IPS-NIHi7 (cell line): ENCODE measurements around the gene TMC1.
"Not testable (repeated sequence)": the region's sequence is repeated elsewhere in the genome, so short reads cannot be mapped to it uniquely, and the experiment has no call there.

Experiments used
- DNase-seq: peaks from one replicate; pipeline ENCODE4 v3.0.0; 2012; ENCODE audit warnings: mixed read lengths; ENCODE audit errors: extremely low spot score

The TMC1 gene

DNA sequence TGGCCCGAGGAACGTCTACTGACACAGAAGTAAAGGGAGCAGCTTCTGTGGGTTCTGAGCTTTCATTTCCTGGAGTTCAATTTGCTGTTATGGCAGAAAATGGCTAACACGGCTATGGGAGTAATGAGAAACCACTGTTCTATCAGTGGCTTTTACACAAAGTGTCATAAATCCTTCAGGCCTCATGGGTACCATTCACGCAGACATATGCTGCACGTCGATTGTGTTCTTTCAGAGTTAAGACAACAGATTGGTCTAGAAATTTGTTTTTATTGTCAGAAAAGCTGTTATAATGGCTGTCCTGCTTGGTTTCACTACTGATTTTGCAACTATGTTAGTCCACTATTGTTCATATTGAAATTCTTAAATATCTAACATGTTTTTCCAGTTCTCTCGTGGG, 296.0 kb downstream of the TMC1 start:
- no peak for DNase-seq

DNA sequence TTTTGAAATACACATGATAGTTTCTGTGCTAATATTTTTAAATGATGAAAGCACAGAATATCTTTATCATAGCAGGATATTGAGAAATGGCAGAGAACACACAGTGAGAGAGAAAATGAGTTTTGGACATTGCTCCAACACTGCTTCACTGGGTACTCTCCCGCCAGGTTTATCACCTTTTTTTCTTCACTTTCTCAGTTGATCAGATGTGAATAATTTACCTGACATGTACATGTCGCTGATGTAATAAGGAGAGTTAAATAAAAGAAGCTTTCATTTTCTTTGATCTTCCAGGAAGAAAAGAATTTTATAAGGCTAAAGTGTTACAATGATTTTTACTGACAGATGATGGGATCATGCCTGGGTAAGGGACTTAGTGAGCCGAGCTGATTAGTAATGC, 297.0 kb downstream of the TMC1 start:
- DNase-seq, result no peak

DNA sequence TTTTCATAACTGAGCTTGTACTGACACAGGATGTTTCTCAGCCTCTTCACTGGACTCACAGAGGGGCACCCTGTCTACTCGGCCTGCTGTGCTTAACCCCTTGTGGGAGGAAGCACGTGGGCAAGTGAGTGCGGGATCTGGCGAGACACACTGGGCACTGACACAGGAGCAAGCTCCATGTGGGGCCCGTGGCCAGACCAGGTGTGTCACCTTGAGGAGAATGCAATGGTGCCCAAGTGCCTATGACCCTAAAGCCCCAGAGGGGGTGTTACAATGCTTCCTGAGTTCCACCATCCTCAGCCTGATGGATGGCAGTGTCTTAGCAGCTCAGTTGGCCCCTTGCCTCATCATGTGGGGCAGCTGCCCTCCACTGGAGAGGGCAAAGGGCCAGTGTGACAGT, 302.6 kb downstream of the TMC1 start:
- DNase-seq, result no peak

DNA sequence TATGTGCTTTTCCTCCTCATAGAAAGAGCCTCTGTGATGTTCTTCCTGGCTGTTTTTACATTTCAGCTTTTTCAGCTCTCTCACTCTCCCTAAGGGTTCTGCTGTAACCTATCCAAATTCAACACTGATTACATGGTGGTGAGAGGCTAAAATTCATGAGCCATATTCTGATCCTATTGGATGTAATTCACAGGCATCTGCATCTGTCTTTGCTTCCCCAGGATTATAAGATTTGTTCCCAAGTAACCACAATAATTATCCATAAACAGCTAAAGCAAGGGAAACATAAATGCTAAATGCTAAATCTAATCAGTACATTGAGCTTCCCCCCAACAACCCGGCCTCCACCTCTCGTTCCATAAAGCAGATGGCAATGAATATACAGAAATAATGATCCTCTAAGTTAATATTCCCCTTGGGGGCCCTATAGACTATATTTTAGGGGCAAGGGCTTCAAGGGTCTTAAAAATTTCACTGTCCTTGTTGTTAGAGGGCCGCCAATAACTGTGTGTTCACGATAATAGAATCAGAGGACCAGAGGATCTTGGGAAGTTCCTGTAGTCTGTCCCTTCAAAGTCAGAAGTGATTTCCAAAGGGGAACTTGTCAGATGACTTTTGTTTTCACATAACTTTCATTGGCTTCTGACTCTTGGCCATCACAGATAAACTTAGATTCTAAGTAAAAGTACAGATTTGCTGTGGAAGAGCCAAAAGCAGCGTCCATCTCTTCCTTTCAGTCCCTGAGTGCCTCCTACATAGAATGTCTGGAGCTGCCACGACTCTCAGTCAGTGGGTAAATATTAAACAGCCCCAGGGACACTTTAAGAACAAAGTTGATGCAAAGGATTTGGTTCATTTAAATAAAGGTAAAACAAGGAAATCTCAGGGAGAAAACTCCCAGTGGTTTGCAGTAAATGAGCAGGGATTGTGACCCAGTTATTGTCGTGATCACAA, 305.9 kb downstream of the TMC1 start:
- DNase-seq, result no peak

DNA sequence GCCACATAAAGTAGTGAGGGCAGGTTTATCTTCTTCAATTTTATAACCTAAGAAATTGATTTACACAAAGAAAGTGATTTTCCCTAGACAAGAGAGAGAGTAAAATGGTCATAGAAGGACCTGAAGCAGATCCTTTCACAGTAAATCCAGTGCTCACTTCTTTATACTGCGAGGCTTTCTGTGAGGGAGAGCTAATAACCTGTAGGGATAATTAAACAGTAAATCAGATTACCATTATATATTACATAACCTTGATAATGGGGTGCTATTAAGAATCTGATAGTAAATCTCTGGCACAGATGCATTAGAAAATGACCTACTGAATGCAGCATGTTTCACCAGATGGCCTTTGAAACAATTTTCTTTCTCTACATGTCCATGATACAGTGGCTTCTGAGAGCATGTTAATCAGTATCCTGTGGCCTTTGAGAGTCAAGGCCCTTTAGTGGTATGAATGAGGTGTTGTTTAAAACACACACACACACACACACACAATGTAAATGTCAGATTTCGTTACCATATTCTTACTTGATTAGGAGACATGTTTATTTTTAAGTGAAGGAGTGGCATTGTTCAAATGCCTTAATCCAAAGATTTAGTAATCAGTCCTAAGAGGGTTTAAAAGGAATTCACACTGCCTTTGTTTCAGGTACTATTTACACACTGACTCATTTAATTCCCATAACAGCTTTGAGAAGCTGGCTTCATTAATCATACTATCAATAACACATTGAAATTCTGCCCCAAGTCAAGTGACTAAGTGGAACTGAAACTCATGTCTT, 306.7 kb downstream of the TMC1 start:
- DNase-seq, result no peak

DNA sequence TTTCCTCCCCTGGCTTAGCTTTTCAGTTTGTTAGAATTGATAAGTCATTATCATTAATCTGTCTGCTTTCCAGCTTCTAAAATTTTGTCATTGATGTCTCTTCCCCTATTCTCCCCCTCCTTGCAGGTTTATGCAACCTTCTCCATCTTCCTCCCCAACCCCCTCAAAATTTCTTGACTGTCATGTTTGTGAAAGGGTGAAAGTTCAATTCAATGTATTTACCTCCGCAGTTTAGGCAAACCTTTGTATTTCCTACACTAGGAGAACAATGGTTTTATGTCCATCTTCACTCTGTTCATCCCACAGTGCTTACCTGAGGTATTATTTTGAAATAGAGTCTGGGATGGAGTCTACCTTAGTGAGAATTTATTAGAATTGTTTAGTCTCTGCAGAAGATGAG, 313.6 kb downstream of the TMC1 start:
- no peak for DNase-seq

DNA sequence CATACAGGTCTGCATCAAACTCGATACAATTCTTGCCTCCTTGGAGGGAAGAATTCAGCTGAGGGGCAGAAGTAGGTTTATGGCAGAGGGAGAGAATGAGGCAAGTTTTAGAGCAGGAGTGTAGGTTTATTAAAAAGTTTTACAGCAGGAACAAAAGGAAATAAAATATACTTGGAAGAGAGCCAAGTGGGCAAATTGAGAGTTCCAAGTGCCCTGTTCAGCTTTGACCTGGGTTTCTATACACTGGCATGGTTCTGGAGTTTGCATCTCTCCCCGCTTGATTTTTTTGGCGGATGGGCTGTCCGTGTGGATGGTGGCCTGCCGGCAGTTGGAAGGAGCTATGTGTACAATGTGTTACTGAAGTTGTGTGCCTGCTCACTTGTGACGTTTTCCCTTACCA, 315.4 kb downstream of the TMC1 start:
- DNase-seq, result no peak

DNA sequence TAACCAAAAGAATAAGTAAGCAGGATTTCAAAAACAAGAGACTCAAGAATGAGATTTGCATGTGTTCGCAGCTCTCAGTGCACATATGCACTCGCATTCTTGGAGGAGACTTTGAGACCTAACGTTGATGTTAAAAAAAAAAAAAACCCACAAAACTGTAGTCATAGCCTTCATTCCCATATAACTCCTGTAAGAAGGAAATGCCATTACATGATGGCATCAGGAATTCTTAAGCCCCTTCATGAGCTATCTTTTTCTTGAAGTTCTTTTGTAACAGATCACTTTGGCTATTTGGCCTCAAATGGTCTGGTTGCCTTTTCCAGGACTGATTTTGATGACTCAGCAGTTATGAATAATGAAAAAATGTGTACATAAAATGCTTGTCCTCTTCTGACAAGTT, 317.7 kb downstream of the TMC1 start:
- no peak for DNase-seq

DNA sequence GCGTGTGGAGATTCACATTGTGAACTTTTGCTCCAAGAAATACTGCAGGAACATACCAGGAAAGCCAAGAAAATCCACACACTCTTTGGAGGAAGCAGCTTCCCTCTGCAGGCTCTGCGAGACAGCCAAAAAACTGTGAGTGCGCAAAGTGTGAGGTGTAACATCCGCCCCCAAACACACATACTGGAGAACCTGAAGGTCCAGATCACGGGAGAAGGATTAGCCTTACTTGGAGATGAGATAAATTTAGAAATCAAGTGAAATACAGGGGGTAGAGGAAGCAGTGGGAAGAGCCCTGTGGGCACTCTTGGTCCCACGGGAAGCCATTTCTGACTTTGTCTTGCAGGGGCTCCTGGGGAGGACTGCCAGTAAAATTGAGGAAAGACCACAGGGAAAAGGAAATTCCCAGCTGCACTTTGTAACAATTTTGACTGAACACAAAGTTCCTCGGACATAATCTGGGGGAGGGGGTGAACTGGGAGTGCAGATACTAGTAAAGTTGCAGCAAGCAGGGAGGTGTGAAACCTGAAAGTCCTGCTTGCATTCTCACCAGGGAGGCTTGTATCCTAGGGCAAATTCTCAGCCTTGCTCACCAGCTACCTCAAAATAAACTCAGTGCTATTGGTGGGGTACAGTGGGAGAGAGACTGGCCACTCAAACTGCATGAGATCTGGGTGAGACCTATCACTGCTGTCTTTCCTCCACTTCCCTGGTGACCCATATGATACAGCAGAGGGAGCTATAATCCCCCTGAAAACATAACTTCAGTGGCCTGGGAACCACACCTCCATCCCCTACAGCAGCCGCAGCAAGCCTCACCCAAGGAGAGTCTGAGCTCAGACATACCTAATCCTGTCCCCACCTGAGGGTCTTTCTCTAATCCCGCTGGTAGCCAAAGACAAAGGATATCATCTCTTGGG, 322.4 kb downstream of the TMC1 start:
- DNase-seq, result peak; percentile 43

DNA sequence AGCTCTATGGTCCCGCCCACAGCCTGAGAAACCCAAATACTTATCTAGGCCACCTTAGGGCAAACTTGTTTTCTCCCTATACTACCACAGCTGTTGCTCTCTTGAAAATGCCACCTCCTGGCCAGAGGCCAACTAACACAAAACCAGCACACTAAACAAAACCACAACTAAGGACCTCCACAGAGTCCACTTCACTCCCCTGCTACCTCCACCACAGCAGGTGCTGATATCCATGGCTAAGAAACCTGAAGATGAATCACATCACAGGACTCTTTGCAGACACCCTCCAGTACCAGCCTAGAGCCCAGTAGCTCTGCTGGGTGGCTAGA, 323.0 kb downstream of the TMC1 start:
- DNase-seq, result no peak

DNA sequence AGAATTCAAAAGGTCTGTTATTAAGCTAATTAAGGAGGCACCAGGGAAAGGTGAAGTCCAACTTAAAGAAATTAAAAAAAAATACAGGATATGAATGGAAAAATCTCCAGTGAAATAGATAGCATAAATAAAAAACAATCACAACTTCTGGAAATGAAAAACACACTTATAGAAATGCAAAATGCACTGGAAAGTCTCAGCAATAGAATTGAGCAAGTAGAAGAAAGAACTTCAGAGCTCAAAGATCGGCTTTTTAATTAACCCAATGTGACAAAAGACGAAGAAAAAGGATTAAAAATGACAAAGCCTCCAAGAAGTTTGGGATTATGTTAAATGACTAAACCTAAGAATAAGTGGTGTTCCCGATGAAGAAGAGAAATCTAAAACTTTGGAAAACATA, 323.6 kb downstream of the TMC1 start:
- DNase-seq, result not testable (repeated sequence)

DNA sequence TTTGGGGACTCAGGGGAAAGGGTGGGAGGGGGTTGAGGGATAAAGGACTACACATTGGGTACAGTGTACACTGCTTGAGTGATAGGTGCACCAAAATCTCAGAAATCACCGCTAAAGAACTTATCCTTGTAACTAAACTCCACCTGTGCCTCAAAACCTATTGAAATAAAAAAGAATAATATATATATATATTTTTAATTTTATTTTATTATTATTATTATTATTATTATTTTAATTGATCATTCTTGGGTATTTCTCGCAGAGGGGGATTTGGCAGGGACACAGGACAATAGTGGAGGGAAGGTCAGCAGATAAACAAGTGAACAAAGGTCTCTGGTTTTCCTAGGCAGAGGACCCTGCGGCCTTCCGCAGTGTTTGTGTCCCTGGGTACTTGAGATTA, 328.8 kb downstream of the TMC1 start:
- not testable (repeated sequence) for DNase-seq

DNA sequence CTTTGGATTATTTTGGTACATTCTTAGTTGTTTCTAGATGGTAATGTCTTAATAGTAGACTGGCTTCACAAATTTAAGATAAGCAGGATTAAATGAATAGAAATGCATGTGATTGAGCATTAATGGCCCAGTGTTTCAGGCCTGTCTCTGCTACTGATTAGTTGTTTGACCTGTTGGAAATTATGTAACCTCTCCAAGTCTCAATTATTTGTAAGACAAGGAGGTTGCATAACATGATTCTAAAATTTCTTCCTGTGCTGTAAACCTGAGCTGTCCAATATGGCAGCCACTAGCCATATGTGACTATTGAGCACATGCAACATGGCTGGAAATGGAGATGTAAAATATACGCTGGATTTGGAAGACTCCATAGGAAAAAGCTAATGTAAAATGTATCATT, 333.9 kb downstream of the TMC1 start:
- no peak for DNase-seq

DNA sequence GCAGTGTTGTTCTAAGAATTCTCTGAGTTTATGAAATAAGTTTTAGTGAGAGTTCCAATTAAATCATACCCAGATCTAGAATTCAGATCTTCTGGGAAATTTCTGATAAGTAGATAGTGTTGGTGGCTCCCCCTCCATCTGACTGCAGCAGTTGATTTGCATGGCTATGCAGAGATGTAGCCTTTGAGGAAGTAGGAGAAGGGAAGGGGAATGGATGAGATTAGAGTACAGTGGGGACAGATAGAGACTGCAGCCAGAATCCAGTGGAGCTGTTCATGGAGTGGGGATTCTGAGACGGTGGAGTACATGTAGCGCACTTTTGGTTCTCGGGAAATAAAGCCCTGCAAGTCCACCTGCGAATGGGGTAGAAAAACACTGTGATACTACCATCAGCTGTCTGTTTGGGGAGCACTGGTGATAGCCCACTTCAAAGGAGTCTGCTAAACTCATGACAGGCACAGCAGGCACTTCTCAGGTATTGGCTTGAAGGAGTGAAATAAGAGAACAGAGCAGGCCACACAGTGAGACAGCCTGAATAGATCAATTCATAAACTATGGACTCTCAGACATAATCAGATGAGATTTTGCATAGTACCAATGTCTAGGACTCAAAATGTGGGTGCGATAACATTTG, 334.6 kb downstream of the TMC1 start:
- DNase-seq, result no peak

DNA sequence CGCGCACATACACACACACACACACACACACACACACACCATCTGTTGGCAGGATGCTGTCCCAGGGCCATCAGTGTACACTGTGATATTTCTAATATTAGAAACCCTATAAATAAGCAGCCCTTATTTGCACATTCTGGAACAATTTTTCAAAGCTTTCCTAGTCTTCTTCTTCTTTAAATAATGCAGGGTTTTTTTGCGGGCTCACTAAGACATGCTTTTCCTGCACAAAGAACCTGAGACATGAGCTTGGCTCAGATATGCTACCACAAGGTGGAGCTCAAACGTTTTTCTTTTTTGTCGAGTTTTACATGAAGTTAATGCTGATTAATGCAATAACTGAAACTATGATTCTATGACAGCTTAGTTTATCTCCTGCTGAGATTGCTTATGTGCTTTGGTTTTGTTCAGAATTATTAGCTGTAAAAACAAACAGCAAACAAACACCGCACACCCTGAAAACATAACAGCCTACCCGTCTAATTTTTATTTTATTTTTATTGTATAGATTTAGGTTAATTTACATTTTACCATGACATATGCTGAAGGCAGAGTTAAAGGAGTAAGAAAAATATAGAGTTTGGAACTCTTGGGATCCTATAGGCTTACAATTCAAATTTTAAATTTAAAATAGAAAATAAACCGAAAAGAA, 335.7 kb downstream of the TMC1 start:
- peak; percentile 53 for DNase-seq

DNA sequence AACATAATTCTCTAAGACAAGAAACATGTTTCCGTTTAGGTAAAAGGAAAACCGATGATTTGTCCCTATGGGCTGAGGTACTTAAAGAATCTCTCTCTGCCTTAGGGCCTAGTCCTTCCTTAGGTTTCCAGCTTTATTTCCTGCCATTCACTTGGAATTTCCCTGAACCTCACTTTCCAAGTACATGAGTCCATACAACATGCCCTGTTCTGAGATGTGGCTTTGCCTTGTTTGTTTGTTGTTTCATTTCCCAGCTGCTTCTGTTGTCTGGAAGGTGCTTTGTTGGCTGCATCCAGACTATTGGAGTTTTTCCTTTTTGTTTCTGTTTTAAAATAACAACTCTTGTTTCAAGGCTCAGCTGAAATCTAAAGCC, 336.2 kb downstream of the TMC1 start:
- no peak for DNase-seq

DNA sequence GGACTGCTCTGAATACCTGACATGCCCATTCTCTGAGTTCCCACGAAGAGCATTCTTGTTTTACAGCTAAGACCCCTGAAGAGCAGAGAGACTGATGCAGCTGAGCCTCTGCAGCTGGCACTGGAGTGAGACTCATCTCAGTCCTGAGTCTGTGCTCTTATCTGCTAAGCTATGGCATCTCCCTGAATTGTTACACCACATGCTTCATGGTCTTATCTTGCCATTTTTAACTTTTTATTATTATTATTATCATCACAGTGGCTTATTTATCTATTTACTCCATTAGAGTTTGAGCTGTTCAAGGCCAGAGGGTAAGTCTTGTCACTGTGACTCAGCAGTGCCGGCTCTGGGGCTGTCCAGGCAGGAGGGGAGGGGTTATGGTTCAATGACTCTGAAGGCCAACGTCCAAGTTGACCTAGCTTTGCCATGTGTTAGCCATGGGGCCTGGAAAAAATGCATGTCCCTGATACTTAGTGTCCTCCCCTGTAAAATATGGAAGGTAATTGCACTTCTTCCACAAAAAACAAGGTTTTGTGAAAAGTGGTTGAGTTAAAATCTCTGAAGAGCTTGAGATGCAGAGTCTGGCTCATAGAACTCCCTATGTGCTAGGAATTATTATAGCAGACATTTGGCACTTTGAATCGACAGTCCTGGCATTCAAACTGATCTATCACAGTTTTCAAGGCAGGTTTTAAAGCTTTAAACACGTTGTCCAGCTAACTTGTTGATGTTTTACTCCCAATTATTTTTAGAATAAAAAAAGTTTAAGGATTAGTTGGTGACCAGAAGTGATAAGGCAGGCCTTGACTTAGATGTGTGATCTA, 336.9 kb downstream of the TMC1 start:
- DNase-seq, result peak; percentile 36

DNA sequence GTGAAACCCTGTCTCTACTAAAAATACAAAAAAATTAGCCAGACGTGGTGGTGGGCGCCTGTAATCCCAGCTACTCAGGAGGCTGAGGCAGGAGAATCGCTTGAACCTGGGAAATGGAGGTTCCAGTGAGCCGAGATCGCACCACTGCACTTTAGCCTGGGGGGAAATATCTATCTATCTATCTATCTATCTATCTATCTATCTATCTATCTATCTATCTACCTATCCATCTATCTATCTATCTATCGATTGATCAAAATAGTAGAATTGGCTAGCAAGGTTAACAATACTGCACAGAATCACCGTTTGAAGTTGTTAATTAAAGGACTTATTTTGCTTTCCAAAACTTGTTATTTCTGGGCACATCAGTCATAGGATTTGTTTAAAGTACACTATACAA, 341.4 kb downstream of the TMC1 start:
- DNase-seq, result not testable (repeated sequence)

DNA sequence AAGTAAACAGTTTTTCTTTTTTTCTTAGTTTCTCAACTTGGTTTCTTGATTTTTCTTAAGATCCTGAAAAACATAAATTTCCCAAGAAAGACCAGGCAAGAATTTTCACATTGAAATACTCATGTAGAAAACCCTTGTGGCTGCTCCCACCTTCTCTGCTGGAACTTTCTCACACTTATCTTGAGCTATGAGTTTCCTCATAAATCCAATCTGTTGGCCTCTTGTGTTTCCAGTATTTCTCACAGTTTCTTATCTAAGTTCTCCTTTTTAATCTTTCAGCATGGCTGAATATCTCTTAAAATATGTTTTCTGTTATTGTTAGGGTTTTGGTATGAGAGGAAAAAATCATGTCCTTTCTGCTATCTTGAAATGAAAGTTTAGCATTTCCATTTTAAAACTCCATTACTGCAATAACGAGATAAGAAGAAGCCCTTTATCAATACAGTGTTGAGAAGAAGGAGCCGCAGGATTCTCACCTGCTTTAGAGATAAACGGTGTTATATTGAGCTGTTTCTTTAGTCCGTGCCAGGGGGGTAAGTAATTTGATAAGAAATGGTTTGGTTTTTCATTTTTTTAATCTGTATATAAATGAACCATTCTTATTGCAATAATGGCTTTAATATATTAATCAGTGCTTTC, 342.2 kb downstream of the TMC1 start:
- DNase-seq, result no peak

DNA sequence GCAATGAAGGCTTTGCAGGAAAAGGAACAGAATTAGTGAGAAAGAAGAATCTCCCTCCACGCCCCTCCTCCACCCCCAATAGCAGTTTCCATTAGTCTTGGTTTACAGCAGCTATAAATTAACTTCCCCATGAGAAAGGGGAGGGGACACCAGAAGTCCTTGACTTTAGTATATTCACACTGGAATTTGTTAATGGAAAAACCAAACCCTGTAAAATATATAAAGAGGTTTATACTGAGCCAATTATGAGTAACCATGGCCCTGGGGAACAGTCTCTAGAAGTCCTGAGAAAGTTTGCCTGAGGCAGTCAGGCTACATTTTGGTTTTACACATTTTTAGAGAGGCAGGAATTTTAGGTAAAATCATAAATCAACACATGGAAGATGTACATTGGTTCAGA, 342.9 kb downstream of the TMC1 start:
- DNase-seq, result no peak
